OCI-LY3 (cell line): Measurements from ENCODE around the gene ARHGAP24.

ENCODE experiments used
- CTCF ChIP-seq: fragments of 200-600, 300-600 bp; sonication (generic); IDR thresholded peaks from 2 replicates; pipeline ENCODE4 v1.5.1; 2014; ENCODE audit warnings: antibody characterized with exemption, low read length, low read depth
- EZH2phosphoT487 ChIP-seq: fragments of 200-600 bp; shearing (Covaris generic); IDR thresholded peaks from 2 replicates; pipeline ENCODE4 v1.6.1; 2018; ENCODE audit warnings: antibody characterized with exemption, mixed run types, low read depth

DNA sequence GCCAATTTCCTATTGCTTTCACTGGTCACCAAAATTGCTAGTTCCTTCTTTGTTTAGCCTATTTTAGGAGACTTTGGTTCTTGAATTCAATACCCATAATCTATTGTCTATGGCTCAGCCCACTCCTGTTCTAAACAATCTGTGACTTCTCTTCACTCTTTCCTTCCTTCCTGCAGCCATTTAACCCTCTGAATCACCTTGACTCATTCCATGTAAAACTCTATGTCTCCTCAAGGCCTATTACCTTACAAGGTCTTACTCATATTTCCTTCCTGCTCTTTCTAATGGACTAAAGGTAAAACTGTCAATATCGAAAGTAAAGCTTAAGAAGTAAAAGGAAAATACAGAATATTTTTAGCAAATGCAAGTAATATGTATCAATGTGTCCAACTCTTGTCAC is 301.6 kb downstream of the ARHGAP24 start:
- TF ChIP-seq CTCF (no peak), EZH2phosphoT487 (no peak)
